Thyroid gland (tissue), 4 donors: ENCODE results near the gene SMIM8. TPM values are rescaled to one million over a fixed set of nuclear protein-coding genes. Genes with fewer than 3 reads are reported as not detected.

Source experiments
- DNase-seq, 2 donors: peaks; one replicate each; pipeline ENCODE4 v3.0.0-alpha.2; 2019
- H3K27ac ChIP-seq, 3 donors: fragments of 200-600 bp; sonication (generic); 1 replicate in 2 of 3; 2 replicates in 1 of 3; pipeline ENCODE4 v1.5.1; 2016 to 2019; ENCODE audit warnings: mild to moderate bottlenecking in 1 of 3, moderate library complexity in 1 of 3
- H3K27me3 ChIP-seq: fragments of 200-600 bp; sonication (generic); one replicate; pipeline ENCODE4 v1.5.1; 2019
- H3K36me3 ChIP-seq, 2 donors: fragments of 200-600 bp; sonication (generic); one replicate each; pipeline ENCODE4 v1.5.1; 2016 to 2019
- H3K4me1 ChIP-seq, 2 donors: fragments of 200-600 bp; sonication (generic); one replicate each; pipeline ENCODE4 v1.5.1; 2017 to 2019
- H3K4me3 ChIP-seq, 3 donors: fragments of 200-600 bp; sonication (generic); replicated peaks in 1 of 3; 1 replicate in 2 of 3; 2 replicates in 1 of 3; pipeline ENCODE4 v1.5.1; 2016; ENCODE audit warnings: mild to moderate bottlenecking in 1 of 3
- H3K9me3 ChIP-seq: fragments of 200-600 bp; sonication (generic); one replicate; pipeline ENCODE4 v1.5.1; 2017
- POLR2A ChIP-seq, 2 donors: fragments of 450-650 bp; IDR thresholded peaks; one replicate each; pipeline ENCODE4 v1.6.1; 2017; ENCODE audit warnings: antibody characterized with exemption in 2 of 2, mild to moderate bottlenecking in 2 of 2, moderate library complexity in 1 of 2
- WGBS, 2 donors: methylation state at CpG; one replicate each; pipeline ENCODE4 v1.1.5; 2017; 5-methylcytosine and 5-hydroxymethylcytosine counted together
- intact Hi-C: fragments of 100-400 bp; cut with DNase I; formaldehyde crosslinking; loops from one replicate; pipeline ENCODE4 v1.15.1; 2023
- total RNA-seq, 4 donors: library from RNA; depleted of rRNA; stranded (reverse); fragments of >200 nt; gene quantifications; one replicate each; pipeline ENCODE4 v1.2.3, GENCODE V29; 2016
- TF ChIP-seq, protein P1 (sequence below), 6 experiments: fragments of 200-600 bp in 3 of 6; fragments of 450-650 bp in 3 of 6; sonication (generic) in 3 of 6; IDR thresholded peaks; one replicate each; pipeline ENCODE4 v1.5.1; 2016 to 2019; ENCODE audit warnings: antibody characterized with exemption in 6 of 6, mild to moderate bottlenecking in 2 of 6, inconsistent platforms in 1 of 6, moderate library complexity in 1 of 6

Gene SMIM8
- total RNA-seq, 4 donors from 2014 or later = 16.4 to 18.9 (median 17.6) TPM

DNA sequence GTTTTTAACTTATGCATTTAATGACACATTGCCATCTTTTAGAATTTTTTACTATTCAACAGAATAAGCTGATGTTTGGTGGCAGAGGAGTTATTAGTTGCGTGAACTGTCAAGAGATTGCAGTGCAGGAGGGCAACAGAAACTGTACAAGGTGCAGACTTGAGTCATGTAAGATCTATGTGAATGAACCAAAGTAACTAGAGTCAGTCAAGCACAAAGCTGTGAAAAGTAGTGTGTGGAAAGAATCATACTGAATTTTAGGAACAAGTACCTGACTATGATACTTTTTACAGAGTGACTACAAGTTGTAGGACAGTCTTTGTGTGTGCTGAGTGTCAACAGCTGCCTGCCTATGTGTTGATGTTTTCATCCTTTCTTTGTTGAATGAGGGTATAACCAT is 19.5 kb downstream of the SMIM8 start:
- no peak for DNase-seq
- H3K27me3 ChIP-seq = no peaks in the 10 kb centered on the region
- intact Hi-C loops = no loop called here
- H3K4me3 ChIP-seq = no peak overlapping the region
- no peaks in the 10 kb centered on the region for H3K36me3 ChIP-seq
- no peaks in the 10 kb centered on the region for H3K4me1 ChIP-seq
- TF ChIP-seq, protein P1, sequence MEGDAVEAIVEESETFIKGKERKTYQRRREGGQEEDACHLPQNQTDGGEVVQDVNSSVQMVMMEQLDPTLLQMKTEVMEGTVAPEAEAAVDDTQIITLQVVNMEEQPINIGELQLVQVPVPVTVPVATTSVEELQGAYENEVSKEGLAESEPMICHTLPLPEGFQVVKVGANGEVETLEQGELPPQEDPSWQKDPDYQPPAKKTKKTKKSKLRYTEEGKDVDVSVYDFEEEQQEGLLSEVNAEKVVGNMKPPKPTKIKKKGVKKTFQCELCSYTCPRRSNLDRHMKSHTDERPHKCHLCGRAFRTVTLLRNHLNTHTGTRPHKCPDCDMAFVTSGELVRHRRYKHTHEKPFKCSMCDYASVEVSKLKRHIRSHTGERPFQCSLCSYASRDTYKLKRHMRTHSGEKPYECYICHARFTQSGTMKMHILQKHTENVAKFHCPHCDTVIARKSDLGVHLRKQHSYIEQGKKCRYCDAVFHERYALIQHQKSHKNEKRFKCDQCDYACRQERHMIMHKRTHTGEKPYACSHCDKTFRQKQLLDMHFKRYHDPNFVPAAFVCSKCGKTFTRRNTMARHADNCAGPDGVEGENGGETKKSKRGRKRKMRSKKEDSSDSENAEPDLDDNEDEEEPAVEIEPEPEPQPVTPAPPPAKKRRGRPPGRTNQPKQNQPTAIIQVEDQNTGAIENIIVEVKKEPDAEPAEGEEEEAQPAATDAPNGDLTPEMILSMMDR (IDR thresholded peaks at IDR 0.05) = no peak
- TF ChIP-seq POLR2A (IDR thresholded peaks at IDR 0.05) = no peak
- 96 to 100% methylated on average over 1 of the region's 1 CpG for WGBS, 2 donors
- no peaks in the 10 kb centered on the region for H3K9me3 ChIP-seq
- H3K27ac ChIP-seq = no peak overlapping the region

GRCh38 chr6:87342829-87343228 is 20.4 kb downstream of the SMIM8 start:
- H3K36me3 ChIP-seq = no peaks in the 10 kb centered on the region
- H3K27me3 ChIP-seq = no peaks in the 10 kb centered on the region
- no peak overlapping the region for H3K4me3 ChIP-seq
- H3K27ac ChIP-seq = no peak overlapping the region
- DNase-seq = no peak
- no peaks in the 10 kb centered on the region for H3K9me3 ChIP-seq
- TF ChIP-seq, protein P1 (IDR thresholded peaks at IDR 0.05) = no peak
- TF ChIP-seq POLR2A (IDR thresholded peaks at IDR 0.05) = no peak
- intact Hi-C loops = no loop called here
- no peaks in the 10 kb centered on the region for H3K4me1 ChIP-seq

GRCh38 chr6:87344731-87345130 is 22.3 kb downstream of the SMIM8 start, which contains the start of gene C6orf163:
Gene C6orf163 (plus strand): TSS chr6:87344813. CDS start chr6:87345100, 287 bp downstream.
- H3K4me3 ChIP-seq = no peak within 1 kb of the TSS
- TF ChIP-seq POLR2A (IDR thresholded peaks at IDR 0.05) = no peak
- TF ChIP-seq, protein P1 (IDR thresholded peaks at IDR 0.05) = no peak
- H3K4me1 ChIP-seq = no peaks in the 10 kb centered on the region
- no peak for DNase-seq
- 72 to 75% methylated on average over 2 of the region's 2 CpGs for WGBS, 2 donors
- H3K27me3 ChIP-seq = no peaks in the 10 kb centered on the region
- H3K9me3 ChIP-seq = no peaks in the 10 kb centered on the region
- no peak within 1 kb of the TSS for H3K27ac ChIP-seq
- intact Hi-C loops = no loop called here
- no peaks in the 10 kb centered on the region for H3K36me3 ChIP-seq

GRCh38 chr6:87346700-87347099 is 24.3 kb downstream of the SMIM8 start:
- H3K27ac ChIP-seq = no peak overlapping the region
- intact Hi-C loops = no loop called here
- TF ChIP-seq POLR2A (IDR thresholded peaks at IDR 0.05) = no peak
- TF ChIP-seq, protein P1 (IDR thresholded peaks at IDR 0.05) = no peak
- no peak overlapping the region for H3K4me3 ChIP-seq
- no peaks in the 10 kb centered on the region for H3K36me3 ChIP-seq
- H3K4me1 ChIP-seq = no peaks in the 10 kb centered on the region
- no peak for DNase-seq
- WGBS, 2 donors = 93% methylated on average over 3 of the region's 3 CpGs
- no peaks in the 10 kb centered on the region for H3K27me3 ChIP-seq
- no peaks in the 10 kb centered on the region for H3K9me3 ChIP-seq

DNA sequence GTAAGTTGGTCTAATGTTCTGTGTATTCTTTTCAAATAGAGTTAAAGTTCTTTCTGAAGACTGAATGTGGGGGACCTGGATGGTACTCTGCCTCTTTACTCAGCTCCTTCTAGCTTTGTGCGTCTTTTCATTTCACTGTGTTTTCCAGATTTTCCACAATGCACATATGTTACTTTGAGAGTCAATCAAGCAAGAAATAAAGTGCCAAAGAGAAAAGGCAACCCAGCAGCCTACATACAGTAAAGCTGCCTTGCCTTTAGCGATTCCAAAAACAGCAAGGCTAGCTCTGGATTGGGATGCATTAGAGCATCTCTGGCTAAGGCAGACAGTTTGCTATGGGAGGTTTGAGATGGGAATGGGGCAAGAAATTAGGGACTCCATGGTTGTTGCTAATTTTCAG is 27.5 kb downstream of the SMIM8 start:
- no peak overlapping the region for H3K4me3 ChIP-seq
- H3K27me3 ChIP-seq = no peaks in the 10 kb centered on the region
- WGBS, 2 donors = 94 to 99% methylated on average over 2 of the region's 2 CpGs
- no peaks in the 10 kb centered on the region for H3K4me1 ChIP-seq
- H3K9me3 ChIP-seq = no peaks in the 10 kb centered on the region
- DNase-seq = no peak
- TF ChIP-seq POLR2A (IDR thresholded peaks at IDR 0.05) = no peak
- TF ChIP-seq, protein P1 (IDR thresholded peaks at IDR 0.05) = no peak
- H3K27ac ChIP-seq = no peak overlapping the region
- intact Hi-C loops = no loop called here
- H3K36me3 ChIP-seq = no peaks in the 10 kb centered on the region
